ENCODE data around the gene REST. TPM values are rescaled to one million over a fixed set of nuclear protein-coding genes. Genes with fewer than 3 reads are reported as not detected.

REST gene
- total and polyA plus RNA-seq, 2 donors (not counting 1 experiment from before 2014, with no cell fraction given): 30.5 to 33.0 TPM

- TF ChIP-seq EZH2 (IDR thresholded peaks at IDR 0.05; ENCODE audit: low read length, missing control alignments) (no peak), CTCF (conservative IDR thresholded peaks at IDR 0.05 in 1 of 2, IDR thresholded peaks at IDR 0.05 in 1 of 2; ENCODE audit: low read depth in 1 of 2, low read length in 2 of 2) (no peak)
- no peak overlapping the region for H3K9ac ChIP-seq (ENCODE audit: insufficient read depth, low read length)
- H2AFZ ChIP-seq (ENCODE audit: low read length): no peak overlapping the region
- H3K4me2 ChIP-seq (ENCODE audit: extremely low read depth, insufficient read depth, low read length): peak overlapping the region; percentile 58
- DNase-seq (ENCODE audit: low read depth in 2 of 2): peak in 1 of 2 donors; percentile 84
- H3K27me3 ChIP-seq (ENCODE audit: control insufficient read depth, insufficient read depth, low read length): no peaks in the 10 kb centered on the region
- peaks cover 5% of the 10 kb centered on the region for H3K4me1 ChIP-seq (ENCODE audit: control insufficient read depth, extremely low read depth, insufficient read depth, low read length)
- peak overlapping the region in 3 of 4 experiments; percentile 14 to 46 (median 19) for H3K4me3 ChIP-seq (replicated peaks in 1 of 4; ENCODE audit: control extremely low read depth in 1 of 4, insufficient read depth in 1 of 4, low read depth in 3 of 4, low read length in 4 of 4)
- no peaks in the 10 kb centered on the region for H3K9me3 ChIP-seq (ENCODE audit: control insufficient read depth, insufficient read depth, low read depth, low read length)
- H3K27ac ChIP-seq (ENCODE audit: insufficient read depth, low read length): peak overlapping the region; percentile 49
- peaks cover 78% of the 10 kb centered on the region for H3K79me2 ChIP-seq (ENCODE audit: control insufficient read depth, insufficient read depth, low read length)
- H4K20me1 ChIP-seq (ENCODE audit: control insufficient read depth, extremely low read depth, insufficient read depth, low read length): no peaks in the 10 kb centered on the region
- peaks cover 4% of the 10 kb centered on the region for H3K36me3 ChIP-seq (ENCODE audit: control insufficient read depth, insufficient read depth, low read length)
Observed at GRCh38 chr4:56981795-56982201, 74.1 kb downstream of the REST start.

- Histone ChIP-seq H3K27ac (ENCODE audit: insufficient read depth, low read length) (no peak overlapping the region), H4K20me1 (ENCODE audit: control insufficient read depth, extremely low read depth, insufficient read depth, low read length) (no peaks in the 10 kb centered on the region), H3K36me3 (ENCODE audit: control insufficient read depth, insufficient read depth, low read length) (peaks cover 8% of the 10 kb centered on the region), H2AFZ (ENCODE audit: low read length) (no peak overlapping the region), H3K4me2 (ENCODE audit: extremely low read depth, insufficient read depth, low read length) (no peak overlapping the region), H3K4me3 (replicated peaks in 1 of 4; ENCODE audit: control extremely low read depth in 1 of 4, insufficient read depth in 1 of 4, low read depth in 3 of 4, low read length in 4 of 4) (no peak overlapping the region), H3K79me2 (ENCODE audit: control insufficient read depth, insufficient read depth, low read length) (peaks cover 70% of the 10 kb centered on the region), H3K9me3 (ENCODE audit: control insufficient read depth, insufficient read depth, low read depth, low read length) (no peaks in the 10 kb centered on the region), H3K9ac (ENCODE audit: insufficient read depth, low read length) (no peak overlapping the region), H3K4me1 (ENCODE audit: control insufficient read depth, extremely low read depth, insufficient read depth, low read length) (peaks cover 4% of the 10 kb centered on the region), H3K27me3 (ENCODE audit: control insufficient read depth, insufficient read depth, low read length) (no peaks in the 10 kb centered on the region)
- TF ChIP-seq CTCF (conservative IDR thresholded peaks at IDR 0.05 in 1 of 2, IDR thresholded peaks at IDR 0.05 in 1 of 2; ENCODE audit: low read depth in 1 of 2, low read length in 2 of 2) (no peak), EZH2 (IDR thresholded peaks at IDR 0.05; ENCODE audit: low read length, missing control alignments) (no peak)
- no peak for DNase-seq (ENCODE audit: low read depth in 2 of 2)
Observed at GRCh38 chr4:56986192-56986591, 78.5 kb downstream of the REST start.

GRCh38 chr4:56986952-56987351 is 79.3 kb downstream of the REST start:
- Histone ChIP-seq H3K27ac (ENCODE audit: insufficient read depth, low read length) (no peak overlapping the region), H3K79me2 (ENCODE audit: control insufficient read depth, insufficient read depth, low read length) (peaks cover 65% of the 10 kb centered on the region), H4K20me1 (ENCODE audit: control insufficient read depth, extremely low read depth, insufficient read depth, low read length) (no peaks in the 10 kb centered on the region), H3K9ac (ENCODE audit: insufficient read depth, low read length) (no peak overlapping the region), H3K4me3 (replicated peaks in 1 of 4; ENCODE audit: control extremely low read depth in 1 of 4, insufficient read depth in 1 of 4, low read depth in 3 of 4, low read length in 4 of 4) (no peak overlapping the region), H2AFZ (ENCODE audit: low read length) (no peak overlapping the region), H3K36me3 (ENCODE audit: control insufficient read depth, insufficient read depth, low read length) (peaks cover 8% of the 10 kb centered on the region), H3K27me3 (ENCODE audit: control insufficient read depth, insufficient read depth, low read length) (no peaks in the 10 kb centered on the region), H3K4me2 (ENCODE audit: extremely low read depth, insufficient read depth, low read length) (no peak overlapping the region), H3K4me1 (ENCODE audit: control insufficient read depth, extremely low read depth, insufficient read depth, low read length) (no peaks in the 10 kb centered on the region), H3K9me3 (ENCODE audit: control insufficient read depth, insufficient read depth, low read depth, low read length) (no peaks in the 10 kb centered on the region)
- DNase-seq (ENCODE audit: low read depth in 2 of 2): no peak
- TF ChIP-seq CTCF (conservative IDR thresholded peaks at IDR 0.05 in 1 of 2, IDR thresholded peaks at IDR 0.05 in 1 of 2; ENCODE audit: low read depth in 1 of 2, low read length in 2 of 2) (no peak), EZH2 (IDR thresholded peaks at IDR 0.05; ENCODE audit: low read length, missing control alignments) (no peak)

All from fibroblast of lung (primary cell).